ENCODE data around the gene MCF2L.

- TF ChIP-seq, protein P1, sequence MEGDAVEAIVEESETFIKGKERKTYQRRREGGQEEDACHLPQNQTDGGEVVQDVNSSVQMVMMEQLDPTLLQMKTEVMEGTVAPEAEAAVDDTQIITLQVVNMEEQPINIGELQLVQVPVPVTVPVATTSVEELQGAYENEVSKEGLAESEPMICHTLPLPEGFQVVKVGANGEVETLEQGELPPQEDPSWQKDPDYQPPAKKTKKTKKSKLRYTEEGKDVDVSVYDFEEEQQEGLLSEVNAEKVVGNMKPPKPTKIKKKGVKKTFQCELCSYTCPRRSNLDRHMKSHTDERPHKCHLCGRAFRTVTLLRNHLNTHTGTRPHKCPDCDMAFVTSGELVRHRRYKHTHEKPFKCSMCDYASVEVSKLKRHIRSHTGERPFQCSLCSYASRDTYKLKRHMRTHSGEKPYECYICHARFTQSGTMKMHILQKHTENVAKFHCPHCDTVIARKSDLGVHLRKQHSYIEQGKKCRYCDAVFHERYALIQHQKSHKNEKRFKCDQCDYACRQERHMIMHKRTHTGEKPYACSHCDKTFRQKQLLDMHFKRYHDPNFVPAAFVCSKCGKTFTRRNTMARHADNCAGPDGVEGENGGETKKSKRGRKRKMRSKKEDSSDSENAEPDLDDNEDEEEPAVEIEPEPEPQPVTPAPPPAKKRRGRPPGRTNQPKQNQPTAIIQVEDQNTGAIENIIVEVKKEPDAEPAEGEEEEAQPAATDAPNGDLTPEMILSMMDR (IDR thresholded peaks at IDR 0.05) = no peak
- no peak for TF ChIP-seq POLR2A (IDR thresholded peaks at IDR 0.05)
These were observed 78.6 kb downstream of the MCF2L start for GRCh38 chr13:113047587-113047986.

All from breast epithelium (tissue), 3 donors.